GM19099 (cell line): ENCODE data around the gene STYXL2.

ENCODE experiments used
- POLR2A ChIP-seq: IDR thresholded peaks from 3 replicates; pipeline ENCODE4 v1.6.1; 2011; ENCODE audit warnings: low read depth; ENCODE audit not compliant: insufficient read length; ENCODE audit errors: extremely low read depth

The STYXL2 gene

GRCh38 chr1:167066333-167067122 lies 27.3 kb upstream of the STYXL2 start:
- TF ChIP-seq POLR2A: no peak

- no peak for TF ChIP-seq POLR2A
Observed at GRCh38 chr1:167067904-167068303, 26.0 kb upstream of the STYXL2 start.

DNA sequence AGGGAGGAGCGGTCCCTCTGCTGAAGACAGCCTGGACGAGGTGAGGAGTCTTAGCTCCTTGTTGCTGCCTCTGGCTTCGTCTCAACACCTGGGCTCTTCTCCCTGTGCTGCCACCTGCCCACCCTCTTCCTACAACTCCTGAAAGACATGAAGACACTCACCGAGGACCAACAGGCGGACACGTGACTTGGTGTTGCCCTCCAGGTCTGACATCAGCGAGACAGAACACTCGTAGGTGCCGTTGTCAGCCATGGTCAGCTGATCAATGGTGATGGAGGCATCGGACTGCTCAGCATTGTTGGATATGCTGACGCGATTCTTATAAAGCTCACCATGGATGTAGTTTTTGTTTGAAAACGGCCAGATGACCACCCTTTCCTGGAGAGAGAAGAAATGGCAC lies 25.1 kb upstream of the STYXL2 start:
- no peak for TF ChIP-seq POLR2A

- TF ChIP-seq POLR2A: no peak
Observed at GRCh38 chr1:167071286-167071685, 22.6 kb upstream of the STYXL2 start.

- TF ChIP-seq POLR2A: no peak
Observed at GRCh38 chr1:167076136-167076710, 17.7 kb upstream of the STYXL2 start.

DNA sequence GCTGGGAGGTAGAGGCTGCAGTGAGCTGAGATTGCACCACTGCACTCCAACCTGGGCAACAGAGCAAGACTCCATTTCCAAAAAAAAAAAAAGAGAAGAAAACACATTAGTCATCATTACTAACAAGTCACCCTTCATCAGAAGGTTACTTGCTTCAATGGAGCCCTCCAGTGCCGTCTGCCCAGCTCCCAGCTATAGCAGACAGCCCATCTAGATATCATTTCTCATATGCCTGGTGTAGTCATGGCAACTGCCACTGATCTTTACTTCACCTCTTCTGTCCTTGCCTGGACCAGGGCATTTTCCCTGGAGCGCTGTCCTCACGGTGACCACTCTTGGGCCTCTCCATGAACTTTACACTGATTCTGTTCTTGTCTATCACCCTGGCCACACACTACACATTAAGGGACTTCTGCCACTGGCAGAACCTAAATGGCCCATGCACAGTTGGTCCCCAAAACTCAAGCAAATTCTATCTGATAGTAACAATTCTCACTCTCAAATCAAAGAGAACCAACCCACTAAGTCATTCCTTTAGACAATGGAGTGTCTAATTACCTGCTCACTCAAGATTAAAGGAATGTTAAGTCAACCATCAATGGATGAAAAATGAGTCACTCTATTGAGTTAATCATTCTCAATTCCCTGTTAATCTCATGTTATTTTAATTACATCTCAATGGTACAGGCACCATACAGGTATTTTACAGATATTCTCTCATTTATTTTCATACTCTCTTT lies 16.6 kb upstream of the STYXL2 start:
- no peak for TF ChIP-seq POLR2A

DNA sequence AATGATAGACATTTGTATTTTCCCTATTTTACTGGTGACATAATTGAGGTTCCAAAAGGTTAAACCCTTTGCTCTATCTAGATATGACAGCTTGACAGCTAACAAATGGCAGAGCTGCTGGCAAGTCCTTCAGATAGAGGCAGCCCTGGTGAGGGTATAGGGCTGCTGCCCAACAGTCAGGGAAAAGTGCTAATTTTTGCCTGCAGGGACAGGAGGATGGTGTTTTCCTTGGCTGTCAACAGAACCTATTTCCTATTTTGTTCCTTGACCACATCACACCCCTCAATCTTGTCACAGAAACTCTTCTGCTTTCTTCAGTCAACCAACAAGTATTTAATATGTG lies 16.0 kb upstream of the STYXL2 start:
- no peak for TF ChIP-seq POLR2A

DNA sequence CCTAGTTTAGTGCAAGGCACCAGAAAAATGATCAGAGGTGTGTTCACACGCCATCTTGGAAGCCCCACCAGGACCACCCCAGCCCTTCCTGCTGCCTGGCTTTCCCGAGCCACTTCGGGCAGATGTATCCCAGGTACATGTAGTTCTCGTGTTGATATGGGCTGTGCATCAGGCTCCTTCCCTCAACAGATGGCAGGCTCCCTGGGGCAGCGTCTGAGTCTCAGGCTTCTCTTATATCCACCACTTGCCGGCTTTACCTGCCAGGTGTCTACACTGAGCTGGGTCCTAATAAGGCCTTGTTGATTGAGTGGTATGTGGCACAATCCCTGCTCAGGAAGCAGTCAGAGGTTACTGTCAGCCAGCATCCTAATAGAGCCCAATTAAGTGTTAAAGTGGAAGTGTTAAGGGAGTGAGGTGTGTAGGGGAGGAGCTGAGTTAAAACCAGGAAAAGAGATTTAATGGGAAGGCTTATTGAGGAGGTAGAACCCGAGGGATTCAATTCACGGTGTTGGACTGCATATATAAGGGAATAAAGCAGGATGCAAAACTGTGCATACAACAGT lies 12.2 kb upstream of the STYXL2 start:
- TF ChIP-seq POLR2A: no peak

GRCh38 chr1:167082511-167083027 lies 11.3 kb upstream of the STYXL2 start:
- TF ChIP-seq POLR2A: no peak

- no peak for TF ChIP-seq POLR2A
Observed at GRCh38 chr1:167083066-167083665, 10.7 kb upstream of the STYXL2 start.

DNA sequence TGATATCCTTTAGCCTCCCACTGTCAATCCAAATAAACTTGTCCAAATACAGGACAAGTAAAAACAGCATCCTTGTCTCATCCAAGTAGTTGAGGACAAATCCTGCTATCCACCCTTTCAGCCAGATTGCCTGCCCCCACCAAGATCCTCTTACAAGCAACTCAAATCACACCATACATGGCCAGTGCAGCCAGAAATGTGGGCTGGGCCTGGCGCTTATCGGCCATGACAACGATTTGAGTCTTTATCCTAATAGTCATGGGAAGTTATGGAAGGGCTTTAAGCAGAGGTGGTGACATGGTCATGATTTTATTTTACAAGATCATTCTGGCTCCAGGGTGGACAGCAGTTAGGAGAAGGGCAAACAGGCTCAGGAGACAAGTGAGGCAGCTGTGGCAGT lies 10.0 kb upstream of the STYXL2 start:
- no peak for TF ChIP-seq POLR2A

DNA sequence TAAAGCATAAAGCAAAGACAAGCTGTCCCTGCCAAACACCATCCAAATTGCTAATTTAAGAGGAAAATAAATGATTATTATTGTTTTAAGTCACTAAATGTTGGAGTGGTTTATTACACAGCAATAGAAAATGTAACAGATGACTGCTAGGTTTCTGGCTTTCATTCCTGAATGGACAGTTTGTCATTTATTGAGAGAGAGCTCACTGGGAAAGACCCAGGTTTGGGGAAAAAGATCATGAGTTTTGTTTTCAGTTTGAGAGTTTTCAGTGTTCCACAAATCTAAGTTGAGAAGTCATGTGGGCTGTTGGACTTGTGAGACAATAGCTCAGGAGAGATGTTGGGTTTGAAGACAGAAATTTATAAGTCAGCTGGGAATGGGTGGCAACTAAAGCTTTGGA lies 9.1 kb upstream of the STYXL2 start:
- no peak for TF ChIP-seq POLR2A

- no peak for TF ChIP-seq POLR2A
Observed at GRCh38 chr1:167086033-167086432, 7.8 kb upstream of the STYXL2 start.

- no peak for TF ChIP-seq POLR2A
Observed at GRCh38 chr1:167086768-167087167, 7.1 kb upstream of the STYXL2 start.
